ENCODE data around the gene ACTN1. TPM values are rescaled to one million over a fixed set of nuclear protein-coding genes. Genes with fewer than 3 reads are reported as not detected.
A peak's percentile ranks its signal among the peaks of the same experiment; 100 is the strongest.

ACTN1 gene
- total RNA-seq, 2 donors from 2014 or later, result 170 to 316 TPM

DNA sequence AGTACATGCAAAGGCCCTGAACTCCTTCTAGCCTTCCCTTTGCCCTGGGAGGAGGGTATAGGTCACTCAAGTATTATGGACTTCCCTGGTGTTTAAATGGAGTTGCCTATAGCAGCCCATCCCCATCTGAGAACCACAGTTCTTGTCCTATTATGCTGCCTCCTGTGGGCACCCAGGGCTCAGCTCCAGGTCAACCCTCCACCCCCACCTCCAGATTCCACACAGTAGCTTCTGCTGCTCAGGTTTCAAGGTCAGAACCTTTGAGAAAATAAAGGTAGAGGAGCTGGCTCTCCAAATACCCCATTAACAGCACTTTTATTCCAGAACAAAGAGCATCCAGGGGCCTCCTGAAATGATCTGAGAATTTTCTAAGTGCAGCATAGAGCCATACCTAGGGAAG is 57.4 kb downstream of the ACTN1 start:
- H3K27me3 ChIP-seq, result no peaks in the 10 kb centered on the region
- peak overlapping the region; percentile 66 to 79 for H3K27ac ChIP-seq
- no peak for DNase-seq (ENCODE audit: low spot score)
- H3K4me1 ChIP-seq, result peaks cover 0 to 34% of the 10 kb centered on the region in 2 donors
- TF ChIP-seq, protein P1, sequence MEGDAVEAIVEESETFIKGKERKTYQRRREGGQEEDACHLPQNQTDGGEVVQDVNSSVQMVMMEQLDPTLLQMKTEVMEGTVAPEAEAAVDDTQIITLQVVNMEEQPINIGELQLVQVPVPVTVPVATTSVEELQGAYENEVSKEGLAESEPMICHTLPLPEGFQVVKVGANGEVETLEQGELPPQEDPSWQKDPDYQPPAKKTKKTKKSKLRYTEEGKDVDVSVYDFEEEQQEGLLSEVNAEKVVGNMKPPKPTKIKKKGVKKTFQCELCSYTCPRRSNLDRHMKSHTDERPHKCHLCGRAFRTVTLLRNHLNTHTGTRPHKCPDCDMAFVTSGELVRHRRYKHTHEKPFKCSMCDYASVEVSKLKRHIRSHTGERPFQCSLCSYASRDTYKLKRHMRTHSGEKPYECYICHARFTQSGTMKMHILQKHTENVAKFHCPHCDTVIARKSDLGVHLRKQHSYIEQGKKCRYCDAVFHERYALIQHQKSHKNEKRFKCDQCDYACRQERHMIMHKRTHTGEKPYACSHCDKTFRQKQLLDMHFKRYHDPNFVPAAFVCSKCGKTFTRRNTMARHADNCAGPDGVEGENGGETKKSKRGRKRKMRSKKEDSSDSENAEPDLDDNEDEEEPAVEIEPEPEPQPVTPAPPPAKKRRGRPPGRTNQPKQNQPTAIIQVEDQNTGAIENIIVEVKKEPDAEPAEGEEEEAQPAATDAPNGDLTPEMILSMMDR (IDR thresholded peaks at IDR 0.05), result no peak
- no peaks in the 10 kb centered on the region for H3K9me3 ChIP-seq
- peaks cover 69% of the 10 kb centered on the region for H3K36me3 ChIP-seq
- no peak overlapping the region for H3K4me3 ChIP-seq

DNA sequence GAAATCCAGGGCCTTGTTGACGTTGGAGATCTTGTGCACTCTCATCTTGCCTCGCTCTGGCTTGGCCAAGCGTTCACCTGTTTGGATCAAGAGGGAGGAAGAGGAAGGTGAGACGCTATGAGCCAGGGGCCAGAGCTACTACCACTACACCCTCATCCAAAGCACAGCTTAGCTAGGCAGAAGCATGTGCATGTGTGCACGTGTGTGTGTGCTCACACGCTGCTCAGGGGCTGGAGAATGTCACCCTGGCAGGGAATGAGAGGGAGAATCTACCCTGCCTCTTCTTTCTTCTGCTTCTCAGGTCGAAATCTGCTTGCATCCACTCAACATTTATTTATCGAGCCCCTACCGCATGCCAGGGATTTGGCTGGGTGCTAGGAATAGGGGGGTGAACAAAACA is 58.1 kb downstream of the ACTN1 start:
- Histone ChIP-seq H3K36me3 (peaks cover 76% of the 10 kb centered on the region), H3K27me3 (no peaks in the 10 kb centered on the region), H3K9me3 (no peaks in the 10 kb centered on the region), H3K4me3 (no peak overlapping the region), H3K4me1 (peaks cover 0 to 34% of the 10 kb centered on the region in 2 donors), H3K27ac (peak overlapping the region in 1 of 2 donors; percentile 79)
- TF ChIP-seq, protein P1 (IDR thresholded peaks at IDR 0.05), result no peak
- no peak for DNase-seq (ENCODE audit: low spot score)

DNA sequence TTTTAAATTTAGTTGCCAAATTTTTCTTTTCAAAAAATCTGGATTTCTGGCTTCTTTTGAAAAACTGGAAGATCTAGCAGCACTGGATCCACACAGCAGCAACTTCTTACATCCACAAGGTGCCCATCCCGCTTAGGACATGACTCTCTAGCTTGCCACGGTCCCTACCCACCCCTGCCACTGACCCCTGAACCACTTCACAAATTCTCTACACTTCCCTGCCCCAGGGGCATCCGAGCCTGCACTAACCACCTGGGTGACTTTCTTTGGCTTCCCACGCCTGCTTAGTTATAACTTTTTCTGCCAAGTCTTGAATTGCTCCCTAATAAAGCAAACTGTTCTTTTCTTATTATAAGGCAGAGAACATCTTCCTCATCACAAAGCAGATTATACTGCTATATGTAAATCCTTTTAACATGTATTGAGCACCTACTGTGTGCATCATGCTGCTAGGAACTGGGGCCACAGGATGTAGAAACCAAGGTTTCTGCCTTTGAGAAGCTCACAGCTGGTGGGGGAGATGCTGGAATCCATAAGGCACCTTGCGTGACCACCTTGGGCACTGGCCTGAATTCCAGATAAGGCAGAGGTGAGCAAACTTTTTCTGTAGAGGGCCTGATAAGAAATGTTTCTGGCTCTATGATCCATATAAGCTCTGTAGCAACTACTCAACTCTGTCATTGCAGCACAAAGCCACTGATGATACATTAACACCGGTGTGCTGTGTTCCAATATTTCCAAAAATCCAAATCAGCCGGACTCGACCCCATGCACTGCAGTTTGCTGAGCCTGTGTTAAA is 59.8 kb downstream of the ACTN1 start:
- TF ChIP-seq, protein P1 (IDR thresholded peaks at IDR 0.05), result no peak
- peaks cover 73% of the 10 kb centered on the region for H3K36me3 ChIP-seq
- H3K27me3 ChIP-seq, result no peaks in the 10 kb centered on the region
- H3K27ac ChIP-seq, result no peak overlapping the region
- no peak for DNase-seq (ENCODE audit: low spot score)
- no peak overlapping the region for H3K4me3 ChIP-seq
- no peaks in the 10 kb centered on the region for H3K9me3 ChIP-seq
- H3K4me1 ChIP-seq, result peaks cover 0 to 41% of the 10 kb centered on the region in 2 donors

DNA sequence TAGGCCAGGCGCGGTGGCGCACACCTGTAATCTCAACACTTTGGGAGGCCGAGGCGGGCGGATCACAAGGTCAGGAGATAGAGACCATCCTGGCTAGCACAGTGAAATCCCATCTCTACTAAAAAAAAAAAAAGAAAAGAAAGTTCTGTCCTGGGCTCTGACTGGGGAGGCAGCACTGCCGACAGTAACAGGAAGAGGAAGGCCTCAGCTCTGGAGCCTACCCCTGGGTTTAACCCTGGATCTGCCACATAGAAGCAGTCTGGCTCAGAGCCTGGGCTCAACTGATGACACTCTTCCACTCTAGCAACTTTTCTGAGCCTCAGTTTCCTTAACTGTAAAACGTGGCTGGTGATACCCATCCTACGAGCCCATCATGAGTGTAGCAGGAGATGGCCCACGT is 60.5 kb downstream of the ACTN1 start:
- no peak for DNase-seq (ENCODE audit: low spot score)
- TF ChIP-seq, protein P1 (IDR thresholded peaks at IDR 0.05), result no peak
- peaks cover 0 to 39% of the 10 kb centered on the region in 2 donors for H3K4me1 ChIP-seq
- H3K9me3 ChIP-seq, result no peaks in the 10 kb centered on the region
- peaks cover 70% of the 10 kb centered on the region for H3K36me3 ChIP-seq
- H3K27me3 ChIP-seq, result no peaks in the 10 kb centered on the region
- no peak overlapping the region for H3K27ac ChIP-seq
- H3K4me3 ChIP-seq, result no peak overlapping the region

DNA sequence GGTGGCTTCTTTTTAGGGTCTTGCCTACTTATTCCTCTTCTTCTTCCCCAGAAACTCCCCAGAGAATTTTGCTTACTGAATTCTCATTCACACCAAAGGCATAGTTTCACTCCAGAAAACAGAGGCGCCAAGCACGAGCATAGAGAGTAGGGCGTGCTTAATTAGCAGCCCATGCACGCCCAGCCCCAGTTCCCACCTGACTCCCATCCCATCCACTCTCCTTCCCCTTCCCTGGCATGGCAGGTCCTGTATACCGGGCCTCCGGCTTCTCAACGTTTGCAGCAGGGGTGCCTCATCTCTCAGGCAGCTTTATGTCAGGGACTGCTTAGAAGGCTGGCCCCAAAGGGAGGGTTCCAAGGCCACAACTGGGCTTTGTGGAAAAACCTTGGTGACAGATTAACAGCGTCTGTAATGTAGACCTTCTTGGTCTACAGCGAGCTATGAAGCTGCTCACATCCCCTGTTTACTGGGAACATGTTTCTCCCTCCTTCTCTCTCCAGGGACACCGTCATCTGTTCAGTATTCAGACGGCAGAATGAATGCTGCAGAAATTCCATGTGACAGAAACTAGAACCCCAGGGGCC is 62.7 kb downstream of the ACTN1 start:
- TF ChIP-seq, protein P1 (IDR thresholded peaks at IDR 0.05), result no peak
- H3K27me3 ChIP-seq, result no peaks in the 10 kb centered on the region
- H3K9me3 ChIP-seq, result no peaks in the 10 kb centered on the region
- no peak for DNase-seq (ENCODE audit: low spot score)
- no peak overlapping the region for H3K4me3 ChIP-seq
- H3K4me1 ChIP-seq, result peaks cover 0 to 37% of the 10 kb centered on the region in 2 donors
- peaks cover 73% of the 10 kb centered on the region for H3K36me3 ChIP-seq
- no peak overlapping the region for H3K27ac ChIP-seq
